ENCODE results near the gene RPL27.

RPL27 gene

GRCh38 chr17:42964161-42964932 lies 33.9 kb upstream of the RPL27 start, which contains the start of gene AARSD1:
Gene AARSD1, minus strand, starts transcription at chr17:42964454. Its CDS starts 14 bp downstream, at chr17:42964440.
- no peak for TF ChIP-seq SPI1 (IDR thresholded peaks at IDR 0.05; ENCODE audit: borderline replicate concordance, low read depth)
- peak; percentile 97 for TF ChIP-seq POLR2AphosphoS5 (IDR thresholded peaks at IDR 0.05; ENCODE audit: low read depth)
- no peaks in the 10 kb centered on the region for H3K27me3 ChIP-seq (ENCODE audit: insufficient read depth, poor library complexity, severe bottlenecking)
- peak within 1 kb of the TSS; percentile 74 for H3K27ac ChIP-seq (replicated peaks)
- peak; percentile 95 to 97 for DNase-seq (ENCODE audit: low read depth in 1 of 2, low spot score in 1 of 2)
- H3K4me3 ChIP-seq (replicated peaks; ENCODE audit: insufficient read depth, low read length) = peak within 1 kb of the TSS; percentile 74

GRCh38 chr17:42967925-42968324 lies 30.3 kb upstream of the RPL27 start:
- no peak overlapping the region for H3K27ac ChIP-seq (replicated peaks)
- TF ChIP-seq GABPA (IDR thresholded peaks at IDR 0.05; ENCODE audit: low read depth) = no peak
- no peak for TF ChIP-seq SPI1 (IDR thresholded peaks at IDR 0.05; ENCODE audit: borderline replicate concordance, low read depth)
- TF ChIP-seq CTCF (IDR thresholded peaks at IDR 0.05; ENCODE audit: insufficient read depth, low read length) = no peak
- no peak for TF ChIP-seq REST (IDR thresholded peaks at IDR 0.05; ENCODE audit: insufficient replicate concordance, low read depth)
- no peak for TF ChIP-seq POLR2AphosphoS5 (IDR thresholded peaks at IDR 0.05; ENCODE audit: low read depth)
- no peak for DNase-seq (ENCODE audit: low read depth in 1 of 2, low spot score in 1 of 2)

GRCh38 chr17:42969001-42969581 lies 29.1 kb upstream of the RPL27 start:
- H3K27ac ChIP-seq (replicated peaks) = no peak overlapping the region; the same call in 1 of the 2 replicates
- peak; percentile 50 to 52 for DNase-seq (ENCODE audit: low read depth in 1 of 2, low spot score in 1 of 2)

More at GRCh38 chr17:42967925-42968324, 30.3 kb upstream of the RPL27 start:
- Histone ChIP-seq H3K27me3 (ENCODE audit: insufficient read depth, poor library complexity, severe bottlenecking) (no peaks in the 10 kb centered on the region), H3K4me3 (replicated peaks; ENCODE audit: insufficient read depth, low read length) (no peak overlapping the region)

More at GRCh38 chr17:42969001-42969581, 29.1 kb upstream of the RPL27 start:
- Histone ChIP-seq H3K27me3 (ENCODE audit: insufficient read depth, poor library complexity, severe bottlenecking) (no peaks in the 10 kb centered on the region), H3K4me3 (replicated peaks; ENCODE audit: insufficient read depth, low read length) (no peak overlapping the region)
- no peak for TF ChIP-seq REST (IDR thresholded peaks at IDR 0.05; ENCODE audit: insufficient replicate concordance, low read depth)
- no peak for TF ChIP-seq GABPA (IDR thresholded peaks at IDR 0.05; ENCODE audit: low read depth)
- TF ChIP-seq CTCF (IDR thresholded peaks at IDR 0.05; ENCODE audit: insufficient read depth, low read length) = no peak
- no peak for TF ChIP-seq SPI1 (IDR thresholded peaks at IDR 0.05; ENCODE audit: borderline replicate concordance, low read depth)
- no peak for TF ChIP-seq POLR2AphosphoS5 (IDR thresholded peaks at IDR 0.05; ENCODE audit: low read depth)
